ENCODE measurements around the gene TTC39C. TPM values are rescaled to one million over a fixed set of nuclear protein-coding genes. Genes with fewer than 3 reads are reported as not detected.

TTC39C gene
- total and polyA plus RNA-seq, 2 of the 8 experiments (the other 6 are each of a cell fraction or from before 2014, with no cell fraction given): 8.1 to 79.1 TPM

GRCh38 chr18:24023185-24023814 is 8.7 kb downstream of the TTC39C start:
- 0 out of 2 replicates have a peak overlapping the region, but pooled peaks have one; percentile 2 for H2BK5ac ChIP-seq (ENCODE audit: low read depth, low read length)
- no peak overlapping the region; a peak in 1 of 4 replicates for H3K4me2 ChIP-seq (ENCODE audit: insufficient read depth in 1 of 2, low read depth in 2 of 2, low read length in 2 of 2)
- no peaks in the 10 kb centered on the region for H3K27me3 ChIP-seq (replicated peaks in 1 of 4; ENCODE audit: control insufficient read depth in 3 of 4, extremely low read depth in 1 of 4, insufficient read depth in 3 of 4, low read length in 3 of 4)
- H3K79me1 ChIP-seq (ENCODE audit: low read depth, low read length): peaks cover 4% of the 10 kb centered on the region
- no peak overlapping the region for H3K9ac ChIP-seq (replicated peaks in 1 of 4; ENCODE audit: extremely low read depth in 1 of 4, low read depth in 3 of 4, low read length in 3 of 4)
- ChIA-PET CTCF (ENCODE audit: partially characterized antibody) (interaction anchor here (0.7 to 2.2 kb wide), 9 partner anchors 10 to 103 kb away, joined by 3 to 11 read pairs (median 3); no protein-coding TSS in a partner anchor), POLR2A (ENCODE audit: partially characterized antibody) (interaction anchor here (0.6 to 1.5 kb wide), 3 partner anchors 29 to 116 kb away, joined by 3 to 5 read pairs (median 3); partner anchors contain the start of gene CABYR)
- H3K23me2 ChIP-seq (ENCODE audit: low read depth, low read length): no peaks in the 10 kb centered on the region
- peak; percentile 28 for FAIRE-seq
- no peak overlapping the region for H2BK15ac ChIP-seq (ENCODE audit: low read length)
- H3K18ac ChIP-seq (ENCODE audit: extremely low read depth, low read length): no peak overlapping the region; the same call in 1 of the 2 replicates
- H2BK12ac ChIP-seq (ENCODE audit: low read depth, low read length): no peak overlapping the region
- H3K23ac ChIP-seq (ENCODE audit: insufficient read length): no peak overlapping the region
- TF ChIP-seq CTCF (IDR thresholded peaks at IDR 0.05; ENCODE audit: control extremely low read depth in 1 of 3, insufficient read depth in 1 of 3, low read depth in 1 of 3, low read length in 3 of 3) (peak; percentile 44 to 65 (median 55)), SP1 (IDR thresholded peaks at IDR 0.05; ENCODE audit: low read depth, low read length) (peak; percentile 31; the same call in 1 of the 2 replicates), RAD21 (IDR thresholded peaks at IDR 0.05 in 1 of 2, conservative IDR thresholded peaks at IDR 0.05 in 1 of 2; ENCODE audit: low read depth in 2 of 2, low read length in 2 of 2) (peak; percentile 29 to 55), MAFK (IDR thresholded peaks at IDR 0.05; ENCODE audit: low read depth, low read length) (no peak)
- H4K91ac ChIP-seq (replicated peaks; ENCODE audit: insufficient read length, low read length): no peak overlapping the region
- peaks cover 0 to 14% of the 10 kb centered on the region in 2 experiments for H4K20me1 ChIP-seq (replicated peaks in 1 of 2; ENCODE audit: control insufficient read depth in 1 of 2, insufficient read depth in 2 of 2, low read length in 2 of 2)
- no peak overlapping the region for H2BK20ac ChIP-seq (ENCODE audit: low read length)
- no peak overlapping the region for H3K56ac ChIP-seq (replicated peaks; ENCODE audit: insufficient read length, low read depth, low read length)
- H3K4me3 ChIP-seq (ENCODE audit: extremely low read depth in 1 of 4, insufficient read depth in 2 of 4, low read depth in 3 of 4, low read length in 4 of 4): no peak overlapping the region
- H3K36me3 ChIP-seq (ENCODE audit: control insufficient read depth in 2 of 4, insufficient read depth in 4 of 4, low read length in 3 of 4): no peaks in the 10 kb centered on the region
- no peak overlapping the region for H2AK5ac ChIP-seq (ENCODE audit: low read depth, low read length)
- H3K4ac ChIP-seq (replicated peaks; ENCODE audit: insufficient read length, low read depth, low read length): no peak overlapping the region
- no peak overlapping the region for H2BK120ac ChIP-seq (replicated peaks; ENCODE audit: low read depth, low read length)
- WGBS, 2 experiments (ENCODE audit: extremely low coverage in 1 of 2, insufficient coverage in 1 of 2, insufficient read length in 1 of 2, insufficient replicate concordance in 2 of 2, low coverage in 1 of 2, low lambda C conversion rate in 2 of 2, missing lambda C conversion rate in 1 of 2): 82% methylated on average over 6 of the region's 6 CpGs; no CpG with 5 or more reads in 1 of the 2 experiments
- no peak overlapping the region for H3K14ac ChIP-seq (ENCODE audit: insufficient read length)
- no peaks in the 10 kb centered on the region for H3K9me3 ChIP-seq (ENCODE audit: insufficient read depth in 2 of 2, low read depth in 1 of 2, low read length in 1 of 2)
- H4K8ac ChIP-seq (ENCODE audit: extremely low read depth, insufficient read depth, low read length): no peak overlapping the region
- H3K4me1 ChIP-seq (replicated peaks in 1 of 4; ENCODE audit: control insufficient read depth in 3 of 4, insufficient read depth in 4 of 4, low read length in 3 of 4): peaks cover 4 to 17% (median 11%) of the 10 kb centered on the region in 4 experiments
- H2AFZ ChIP-seq (ENCODE audit: low read length): no peak overlapping the region
- peak in 1 of 2 experiments; percentile 62 for DNase-seq (ENCODE audit: low read depth in 1 of 2, low spot score in 2 of 2)
- H3K79me2 ChIP-seq (ENCODE audit: control insufficient read depth in 1 of 2, insufficient read depth in 2 of 2, low read length in 2 of 2): peaks cover 3 to 81% of the 10 kb centered on the region in 2 experiments
- H3K27ac ChIP-seq (ENCODE audit: low read depth, low read length): no peak overlapping the region
- no peak overlapping the region for H4K5ac ChIP-seq (ENCODE audit: insufficient read length, low read depth, low read length)

Measured in H1 (cell line).